ENCODE measurements around the gene USP46. TPM values are rescaled to one million over a fixed set of nuclear protein-coding genes. Genes with fewer than 3 reads are reported as not detected.

Gene USP46
- total and polyA plus RNA-seq, 2 of the 8 experiments (the other 6 are each of a cell fraction or from before 2014, with no cell fraction given): 10.6 to 62.4 TPM

DNA sequence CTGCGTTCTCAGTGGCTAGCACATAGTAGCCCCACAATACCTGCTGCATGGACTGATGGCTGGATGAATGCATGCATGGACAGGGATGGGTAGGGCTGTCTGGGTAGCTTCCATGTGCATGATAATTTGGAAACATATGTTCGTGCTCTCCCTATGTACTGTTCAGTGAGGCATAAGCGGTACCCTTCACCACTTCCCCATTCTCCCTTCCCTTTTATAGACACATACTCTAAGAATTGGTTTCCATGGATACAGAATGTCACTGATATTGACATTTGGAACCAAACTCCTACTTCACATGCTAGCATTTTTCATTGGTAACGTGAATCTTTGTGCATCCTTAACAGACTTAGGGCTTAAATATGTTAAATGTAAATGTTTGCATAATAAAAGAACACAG, 20.4 kb downstream of the USP46 start:
- H3K23me2 ChIP-seq (ENCODE audit: low read depth, low read length): no peaks in the 10 kb centered on the region; the same call in 1 of the 2 replicates
- H3K23ac ChIP-seq (ENCODE audit: insufficient read length): no peak overlapping the region
- no peak overlapping the region for H4K5ac ChIP-seq (ENCODE audit: insufficient read length, low read depth, low read length)
- H2BK20ac ChIP-seq (ENCODE audit: low read length): no peak overlapping the region
- H2BK5ac ChIP-seq (ENCODE audit: low read depth, low read length): no peak overlapping the region
- no peak overlapping the region for H3K27ac ChIP-seq (ENCODE audit: low read depth, low read length)
- no peak overlapping the region for H2BK15ac ChIP-seq (ENCODE audit: low read length)
- CTCF ChIA-PET (ENCODE audit: partially characterized antibody): no interaction called here
- H3K9me3 ChIP-seq (ENCODE audit: insufficient read depth in 2 of 2, low read depth in 1 of 2, low read length in 1 of 2): no peaks in the 10 kb centered on the region
- DNase-seq (ENCODE audit: low read depth in 1 of 2, low spot score in 2 of 2): no peak
- peaks cover 0 to 5% (median 2%) of the 10 kb centered on the region in 4 experiments; a peak in 2 of 8 replicates for H3K36me3 ChIP-seq (ENCODE audit: control insufficient read depth in 2 of 4, insufficient read depth in 4 of 4, low read length in 3 of 4)
- peaks cover 0 to 5% (median under 1%) of the 10 kb centered on the region in 4 experiments; a peak in 2 of 7 replicates for H3K4me1 ChIP-seq (replicated peaks in 1 of 4; ENCODE audit: control insufficient read depth in 3 of 4, insufficient read depth in 4 of 4, low read length in 3 of 4)
- no peak overlapping the region for H3K4me2 ChIP-seq (ENCODE audit: insufficient read depth in 1 of 2, low read depth in 2 of 2, low read length in 2 of 2)
- no peak overlapping the region for H3K56ac ChIP-seq (replicated peaks; ENCODE audit: insufficient read length, low read depth, low read length)
- no peak overlapping the region for H4K91ac ChIP-seq (replicated peaks; ENCODE audit: insufficient read length, low read length)
- no peak for FAIRE-seq
- 91% methylated on average over 4 of the region's 4 CpGs; no CpG with 5 or more reads in 1 of the 2 experiments for WGBS, 2 experiments (ENCODE audit: extremely low coverage in 1 of 2, insufficient coverage in 1 of 2, insufficient read length in 1 of 2, insufficient replicate concordance in 2 of 2, low coverage in 1 of 2, low lambda C conversion rate in 2 of 2, missing lambda C conversion rate in 1 of 2)
- no peaks in the 10 kb centered on the region for H3K27me3 ChIP-seq (replicated peaks in 1 of 4; ENCODE audit: control insufficient read depth in 3 of 4, extremely low read depth in 1 of 4, insufficient read depth in 3 of 4, low read length in 3 of 4)
- no peak overlapping the region for H3K14ac ChIP-seq (ENCODE audit: insufficient read length)
- no peak overlapping the region for H3K9ac ChIP-seq (replicated peaks in 1 of 4; ENCODE audit: extremely low read depth in 1 of 4, low read depth in 3 of 4, low read length in 3 of 4)
- H3K18ac ChIP-seq (ENCODE audit: extremely low read depth, low read length): no peak overlapping the region
- no peak overlapping the region for H4K8ac ChIP-seq (ENCODE audit: extremely low read depth, insufficient read depth, low read length)
- H4K20me1 ChIP-seq (replicated peaks in 1 of 2; ENCODE audit: control insufficient read depth in 1 of 2, insufficient read depth in 2 of 2, low read length in 2 of 2): peaks cover 6 to 16% of the 10 kb centered on the region in 2 experiments
- no peak overlapping the region for H2AK5ac ChIP-seq (ENCODE audit: low read depth, low read length)
- H3K4me3 ChIP-seq (ENCODE audit: extremely low read depth in 1 of 4, insufficient read depth in 2 of 4, low read depth in 3 of 4, low read length in 4 of 4): no peak overlapping the region
- H3K4ac ChIP-seq (replicated peaks; ENCODE audit: insufficient read length, low read depth, low read length): no peak overlapping the region
- POLR2A ChIA-PET (ENCODE audit: partially characterized antibody): interaction anchor here (0.7 kb wide), 1 partner anchor 87 kb away, joined by 3 read pairs; no protein-coding TSS in a partner anchor
- H2BK120ac ChIP-seq (replicated peaks; ENCODE audit: low read depth, low read length): no peak overlapping the region
- H3K79me2 ChIP-seq (ENCODE audit: control insufficient read depth in 1 of 2, insufficient read depth in 2 of 2, low read length in 2 of 2): peaks cover 39 to 93% of the 10 kb centered on the region in 2 experiments
- no peak overlapping the region for H2AFZ ChIP-seq (ENCODE audit: low read length)
- peaks cover 26% of the 10 kb centered on the region for H3K79me1 ChIP-seq (ENCODE audit: low read depth, low read length)
- no peak overlapping the region for H2BK12ac ChIP-seq (ENCODE audit: low read depth, low read length)
- TF ChIP-seq TBP (IDR thresholded peaks at IDR 0.05; ENCODE audit: low read depth, low read length): no peak
- TF ChIP-seq, protein P1, sequence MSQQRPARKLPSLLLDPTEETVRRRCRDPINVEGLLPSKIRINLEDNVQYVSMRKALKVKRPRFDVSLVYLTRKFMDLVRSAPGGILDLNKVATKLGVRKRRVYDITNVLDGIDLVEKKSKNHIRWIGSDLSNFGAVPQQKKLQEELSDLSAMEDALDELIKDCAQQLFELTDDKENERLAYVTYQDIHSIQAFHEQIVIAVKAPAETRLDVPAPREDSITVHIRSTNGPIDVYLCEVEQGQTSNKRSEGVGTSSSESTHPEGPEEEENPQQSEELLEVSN (IDR thresholded peaks at IDR 0.05): no peak
- TF ChIP-seq EP300 (IDR thresholded peaks at IDR 0.05; ENCODE audit: borderline replicate concordance in 1 of 2, low read depth in 2 of 2, low read length in 2 of 2): no peak
- no peak for TF ChIP-seq CEBPB (IDR thresholded peaks at IDR 0.05; ENCODE audit: low read depth, low read length)
- TF ChIP-seq KDM4A (IDR thresholded peaks at IDR 0.05; ENCODE audit: low read depth, low read length, severe bottlenecking): no peak
- TF ChIP-seq HDAC6 (IDR thresholded peaks at IDR 0.05; ENCODE audit: low read depth, low read length): no peak
- TF ChIP-seq GABPA (IDR thresholded peaks at IDR 0.05; ENCODE audit: borderline replicate concordance, insufficient read depth, low read length): no peak
- TF ChIP-seq EGR1 (IDR thresholded peaks at IDR 0.05; ENCODE audit: borderline replicate concordance, low read depth, low read length): no peak
- TF ChIP-seq CHD2 (IDR thresholded peaks at IDR 0.05; ENCODE audit: low read length): no peak
- TF ChIP-seq YY1 (IDR thresholded peaks at IDR 0.05; ENCODE audit: low read depth, low read length): no peak
- no peak for TF ChIP-seq KDM5A (IDR thresholded peaks at IDR 0.05; ENCODE audit: low read length)
- no peak for TF ChIP-seq SUZ12 (IDR thresholded peaks at IDR 0.05; ENCODE audit: low read length)
- no peak for TF ChIP-seq HDAC2 (IDR thresholded peaks at IDR 0.05; ENCODE audit: borderline replicate concordance in 1 of 2, low read depth in 2 of 2, low read length in 2 of 2)
- no peak for TF ChIP-seq POLR2A (IDR thresholded peaks at IDR 0.05; ENCODE audit: control extremely low read depth in 1 of 2, low read depth in 2 of 2, low read length in 2 of 2)
